H9 (cell line): Measurements from ENCODE around the gene MYO7B. TPM values are rescaled to one million over a fixed set of nuclear protein-coding genes. Genes with fewer than 3 reads are reported as not detected.

Source experiments
- DNase-seq: peaks from one replicate; pipeline ENCODE4 v3.0.0-alpha.2; 2017
- H2AFZ ChIP-seq: one replicate; pipeline ENCODE4 v1.6.1; 2013; ENCODE audit warnings: mild to moderate bottlenecking, low read length, control low read depth, moderate library complexity
- H2AK5ac ChIP-seq: 2 replicates; pipeline ENCODE4 v1.6.1; 2013; ENCODE audit warnings: low read length, control low read depth, mixed read lengths; ENCODE audit not compliant: insufficient read length
- H2BK120ac ChIP-seq: one replicate; pipeline ENCODE4 v1.6.1; 2013; ENCODE audit warnings: low read depth, mild to moderate bottlenecking, low read length, control low read depth, inconsistent platforms; ENCODE audit not compliant: poor library complexity, severe bottlenecking
- H2BK12ac ChIP-seq: 2 replicates; pipeline ENCODE4 v1.6.1; 2013; ENCODE audit warnings: low read length, control low read depth, mixed read lengths, low read depth; ENCODE audit not compliant: insufficient read length
- H2BK15ac ChIP-seq: 2 replicates; pipeline ENCODE4 v1.6.1; 2013; ENCODE audit warnings: low read depth, low read length, control low read depth
- H2BK20ac ChIP-seq: one replicate; pipeline ENCODE4 v1.6.1; 2013; ENCODE audit warnings: low read depth, mild to moderate bottlenecking, low read length, control low read depth, inconsistent platforms; ENCODE audit not compliant: poor library complexity, severe bottlenecking
- H2BK5ac ChIP-seq: 2 replicates; pipeline ENCODE4 v1.6.1; 2013; ENCODE audit warnings: low read length, control low read depth, mixed read lengths; ENCODE audit not compliant: insufficient read length
- H3K14ac ChIP-seq: 2 replicates; pipeline ENCODE4 v1.6.1; 2013; ENCODE audit warnings: low read length, control low read depth; ENCODE audit not compliant: insufficient read depth
- H3K18ac ChIP-seq: 2 replicates; pipeline ENCODE4 v1.6.1; 2013; ENCODE audit warnings: low read depth, mild to moderate bottlenecking, mixed read lengths, low read length, control low read depth; ENCODE audit not compliant: insufficient read length
- H3K23ac ChIP-seq: 2 replicates; pipeline ENCODE4 v1.6.1; 2013; ENCODE audit warnings: low read length, control low read depth, mixed read lengths, low read depth; ENCODE audit not compliant: insufficient read length
- H3K23me2 ChIP-seq: 2 replicates; pipeline ENCODE4 v1.6.1; 2013; ENCODE audit warnings: low read depth, mild to moderate bottlenecking, mixed read lengths, low read length, control low read depth; ENCODE audit not compliant: insufficient read length, poor library complexity, severe bottlenecking
- H3K27ac ChIP-seq: 2 replicates; pipeline ENCODE4 v1.5.1; 2013; ENCODE audit warnings: low read length, control low read depth, mixed read lengths, low read depth; ENCODE audit not compliant: insufficient read length
- H3K27me3 ChIP-seq: 2 replicates; pipeline ENCODE4 v1.6.1; 2013; ENCODE audit warnings: low read length, control low read depth, inconsistent platforms; ENCODE audit not compliant: insufficient read depth
- H3K4ac ChIP-seq: 2 replicates; pipeline ENCODE4 v1.6.1; 2013; ENCODE audit warnings: low read depth, mild to moderate bottlenecking, control low read depth, inconsistent platforms, low read length, moderate library complexity
- H3K4me1 ChIP-seq: 2 replicates; pipeline ENCODE4 v1.6.1; 2013; ENCODE audit warnings: low read length, control low read depth, inconsistent platforms; ENCODE audit not compliant: insufficient read depth
- H3K4me2 ChIP-seq: 2 replicates; pipeline ENCODE4 v1.6.1; 2013; ENCODE audit warnings: low read length, control low read depth, mixed read lengths; ENCODE audit not compliant: insufficient read length, insufficient read depth
- H3K56ac ChIP-seq: 2 replicates; pipeline ENCODE4 v1.6.1; 2013; ENCODE audit warnings: low read depth, mild to moderate bottlenecking, mixed read lengths, low read length, control low read depth; ENCODE audit not compliant: insufficient read length
- H3K79me1 ChIP-seq: 2 replicates; pipeline ENCODE4 v1.6.1; 2013; ENCODE audit warnings: low read depth, mild to moderate bottlenecking, moderate library complexity, low read length, control low read depth, inconsistent platforms; ENCODE audit not compliant: insufficient read depth, poor library complexity, severe bottlenecking
- H3K79me2 ChIP-seq: 2 replicates; pipeline ENCODE4 v1.6.1; 2013; ENCODE audit warnings: low read length, control low read depth, inconsistent platforms; ENCODE audit not compliant: insufficient read depth
- H3K9ac ChIP-seq: 2 replicates; pipeline ENCODE4 v1.6.1; 2013; ENCODE audit warnings: low read length, control low read depth, mixed read lengths; ENCODE audit not compliant: insufficient read length; ENCODE audit errors: extremely low read depth
- H3K9me3 ChIP-seq: one replicate; pipeline ENCODE4 v1.6.1; 2013; ENCODE audit warnings: low read depth, low read length, inconsistent platforms; ENCODE audit not compliant: control insufficient read depth
- H3T11ph ChIP-seq: one replicate; pipeline ENCODE4 v1.6.1; 2013; ENCODE audit warnings: mild to moderate bottlenecking, low read length, control low read depth, inconsistent platforms
- H4K20me1 ChIP-seq: one replicate; pipeline ENCODE4 v1.6.1; 2013; ENCODE audit not compliant: control insufficient read depth, insufficient read length, insufficient read depth
- H4K5ac ChIP-seq: 2 replicates; pipeline ENCODE4 v1.6.1; 2013; ENCODE audit warnings: low read depth, mild to moderate bottlenecking, mixed read lengths, low read length, control low read depth; ENCODE audit not compliant: insufficient read length
- H4K8ac ChIP-seq: replicated peaks from 2 replicates; pipeline ENCODE4 v1.6.1; 2013; ENCODE audit warnings: low read length, control low read depth, mixed read lengths, low read depth; ENCODE audit not compliant: insufficient read length
- H4K91ac ChIP-seq: 2 replicates; pipeline ENCODE4 v1.6.1; 2013; ENCODE audit warnings: low read depth, mild to moderate bottlenecking, moderate library complexity, mixed read lengths, low read length, control low read depth; ENCODE audit not compliant: insufficient read length
- H3K27ac Mint-ChIP-seq, 3 experiments: 2 replicates in 2 of 3; 3 replicates in 1 of 3; pipeline ENCODE4 v1.8.0; 2020 to 2021; ENCODE audit warnings: mixed read lengths in 3 of 3, mild to moderate bottlenecking in 1 of 3, moderate library complexity in 1 of 3
- H3K27me3 Mint-ChIP-seq: 2 replicates; pipeline ENCODE4 v1.8.0; 2021; ENCODE audit warnings: low read depth, mild to moderate bottlenecking, moderate library complexity, mixed read lengths
- H3K36me3 Mint-ChIP-seq, 3 experiments: 2 replicates in 2 of 3; 3 replicates in 1 of 3; pipeline ENCODE4 v1.8.0; 2020 to 2021; ENCODE audit warnings: low read depth in 3 of 3, mixed read lengths in 3 of 3; ENCODE audit not compliant: insufficient read depth in 1 of 3
- H3K4me1 Mint-ChIP-seq, 2 experiments: 2 replicates each; pipeline ENCODE4 v1.8.0; 2020; ENCODE audit warnings: mixed read lengths in 2 of 2
- H3K4me3 Mint-ChIP-seq, 2 experiments: 2 replicates in 1 of 2; 3 replicates in 1 of 2; pipeline ENCODE4 v1.8.0; 2020 to 2021; ENCODE audit warnings: mild to moderate bottlenecking in 2 of 2, mixed read lengths in 2 of 2, moderate library complexity in 1 of 2
- H3K9me3 Mint-ChIP-seq, 2 experiments: 2 replicates in 1 of 2; 3 replicates in 1 of 2; pipeline ENCODE4 v1.8.0; 2020; ENCODE audit warnings: mild to moderate bottlenecking in 2 of 2, mixed read lengths in 2 of 2, moderate library complexity in 1 of 2
- WGBS: extraction: QIAGEN DNeasy Blood & Tissue Kit; methylation state at CpG from one replicate; pipeline ENCODE4 v1.1.7; 2013; ENCODE audit warnings: missing lambda C conversion rate, low lambda C conversion rate, mixed read lengths; ENCODE audit not compliant: insufficient read length; ENCODE audit errors: extremely low coverage; 5-methylcytosine and 5-hydroxymethylcytosine counted together
- total RNA-seq: library from RNA; stranded (reverse); gene quantifications from 2 replicates; pipeline ENCODE4 v1.2.1, GENCODE V29; 2021
- TF ChIP-seq, protein P1 (sequence below): fragments of 200-600 bp; sonication (generic); conservative IDR thresholded peaks from 3 replicates; pipeline ENCODE4 v1.8.0; 2021; ENCODE audit warnings: antibody characterized with exemption, mild to moderate bottlenecking

MYO7B gene
- total RNA-seq, 1 experiment from 2014 or later: not detected

DNA sequence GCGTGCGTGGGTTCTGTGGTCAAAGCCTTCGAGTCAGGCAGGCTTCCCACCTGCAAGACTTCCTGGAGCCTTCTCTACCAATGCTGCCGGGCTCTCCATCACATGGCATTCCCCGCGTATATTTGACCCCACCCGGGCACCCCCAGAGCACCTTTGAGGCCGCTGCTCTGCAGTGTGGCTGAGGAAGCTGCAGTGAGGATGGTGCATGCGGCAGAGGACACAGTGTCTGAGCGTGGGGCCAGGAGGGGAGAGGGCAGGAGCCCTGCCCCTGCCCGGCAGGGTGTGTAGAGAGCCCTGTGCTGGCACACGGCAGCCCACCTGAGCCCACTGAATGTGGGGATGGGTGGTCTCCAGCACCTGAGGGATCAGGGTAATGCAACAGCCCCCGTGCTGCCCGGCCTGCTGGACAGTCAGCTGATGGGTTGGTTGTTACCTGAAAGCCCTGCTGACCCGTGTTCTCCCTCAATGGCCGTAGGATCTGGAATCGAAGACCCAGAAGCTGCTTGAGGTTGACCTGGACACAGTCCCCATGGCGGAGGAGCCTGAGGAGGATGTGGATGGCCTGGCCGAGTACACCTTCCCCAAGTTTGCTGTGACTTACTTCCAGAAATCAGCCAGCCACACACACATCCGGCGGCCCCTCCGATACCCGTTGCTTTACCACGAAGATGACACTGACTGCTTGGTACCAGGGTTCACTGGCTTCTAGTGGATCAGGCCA lies 73.7 kb downstream of the MYO7B start:
- Histone ChIP-seq H3K56ac (no peak overlapping the region), H2BK15ac (no peak overlapping the region), H3K4me2 (no peak overlapping the region), H4K8ac (no peak overlapping the region), H3K4me1 (no peaks in the 10 kb centered on the region), H2BK20ac (no peak overlapping the region), H2AK5ac (no peak overlapping the region), H3K9ac (no peak overlapping the region), H2BK12ac (no peak overlapping the region), H2BK120ac (no peak overlapping the region), H4K20me1 (no peaks in the 10 kb centered on the region), H3T11ph (no peak overlapping the region), H3K79me2 (no peaks in the 10 kb centered on the region), H2BK5ac (no peak overlapping the region), H3K23me2 (no peaks in the 10 kb centered on the region), H3K4ac (no peak overlapping the region), H3K27me3 (no peaks in the 10 kb centered on the region), H2AFZ (no peak overlapping the region), H3K23ac (no peak overlapping the region), H4K91ac (no peak overlapping the region), H3K79me1 (no peaks in the 10 kb centered on the region), H3K18ac (no peak overlapping the region), H3K14ac (no peak overlapping the region; the same call in 1 of the 2 replicates), H3K9me3 (peaks cover 5% of the 10 kb centered on the region), H4K5ac (no peak overlapping the region), H3K27ac (no peak overlapping the region)
- Mint-ChIP-seq H3K27me3 (peaks cover 6% of the 10 kb centered on the region), H3K27ac (no peak overlapping the region), H3K9me3 (peaks cover 6 to 10% of the 10 kb centered on the region in 2 experiments; a peak in 4 of 5 replicates), H3K4me1 (no peaks in the 10 kb centered on the region), H3K36me3 (no peaks in the 10 kb centered on the region; a peak in 1 of 7 replicates), H3K4me3 (no peak overlapping the region)
- DNase-seq: no peak
- no CpG with 5 or more reads among the region's 24 CpGs for WGBS
- TF ChIP-seq, protein P1, sequence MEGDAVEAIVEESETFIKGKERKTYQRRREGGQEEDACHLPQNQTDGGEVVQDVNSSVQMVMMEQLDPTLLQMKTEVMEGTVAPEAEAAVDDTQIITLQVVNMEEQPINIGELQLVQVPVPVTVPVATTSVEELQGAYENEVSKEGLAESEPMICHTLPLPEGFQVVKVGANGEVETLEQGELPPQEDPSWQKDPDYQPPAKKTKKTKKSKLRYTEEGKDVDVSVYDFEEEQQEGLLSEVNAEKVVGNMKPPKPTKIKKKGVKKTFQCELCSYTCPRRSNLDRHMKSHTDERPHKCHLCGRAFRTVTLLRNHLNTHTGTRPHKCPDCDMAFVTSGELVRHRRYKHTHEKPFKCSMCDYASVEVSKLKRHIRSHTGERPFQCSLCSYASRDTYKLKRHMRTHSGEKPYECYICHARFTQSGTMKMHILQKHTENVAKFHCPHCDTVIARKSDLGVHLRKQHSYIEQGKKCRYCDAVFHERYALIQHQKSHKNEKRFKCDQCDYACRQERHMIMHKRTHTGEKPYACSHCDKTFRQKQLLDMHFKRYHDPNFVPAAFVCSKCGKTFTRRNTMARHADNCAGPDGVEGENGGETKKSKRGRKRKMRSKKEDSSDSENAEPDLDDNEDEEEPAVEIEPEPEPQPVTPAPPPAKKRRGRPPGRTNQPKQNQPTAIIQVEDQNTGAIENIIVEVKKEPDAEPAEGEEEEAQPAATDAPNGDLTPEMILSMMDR: no peak
